Measurements from ENCODE around the gene CENPP. TPM values are rescaled to one million over a fixed set of nuclear protein-coding genes. Genes with fewer than 3 reads are reported as not detected.

Gene CENPP
- total RNA-seq, 2 donors from 2014 or later = 1.1 to 1.2 TPM

GRCh38 chr9:92520837-92521236 lies 195.1 kb downstream of the CENPP start:
- H3K9me3 ChIP-seq = no peaks in the 10 kb centered on the region
- H3K27me3 ChIP-seq = no peaks in the 10 kb centered on the region
- DNase-seq (ENCODE audit: low spot score) = no peak
- H3K4me1 ChIP-seq = no peaks in the 10 kb centered on the region
- no peak overlapping the region for H3K4me3 ChIP-seq
- no peaks in the 10 kb centered on the region for H3K36me3 ChIP-seq
- H3K27ac ChIP-seq = no peak overlapping the region
- TF ChIP-seq CTCF (IDR thresholded peaks at IDR 0.05) = no peak

GRCh38 chr9:92522983-92523970 lies 197.5 kb downstream of the CENPP start:
- H3K4me1 ChIP-seq = no peaks in the 10 kb centered on the region
- H3K4me3 ChIP-seq = no peak overlapping the region
- TF ChIP-seq CTCF (IDR thresholded peaks at IDR 0.05) = no peak
- DNase-seq (ENCODE audit: low spot score) = no peak
- H3K27me3 ChIP-seq = no peaks in the 10 kb centered on the region
- no peaks in the 10 kb centered on the region for H3K9me3 ChIP-seq
- H3K36me3 ChIP-seq = no peaks in the 10 kb centered on the region
- H3K27ac ChIP-seq = no peak overlapping the region

- DNase-seq (ENCODE audit: low spot score) = no peak
- no peaks in the 10 kb centered on the region for H3K9me3 ChIP-seq
- no peak overlapping the region for H3K27ac ChIP-seq
- no peaks in the 10 kb centered on the region for H3K27me3 ChIP-seq
- no peak for TF ChIP-seq CTCF (IDR thresholded peaks at IDR 0.05)
- no peaks in the 10 kb centered on the region for H3K36me3 ChIP-seq
- no peak overlapping the region for H3K4me3 ChIP-seq
- H3K4me1 ChIP-seq = no peaks in the 10 kb centered on the region
Measured at GRCh38 chr9:92524881-92525280, 199.1 kb downstream of the CENPP start.

GRCh38 chr9:92525306-92525705 lies 199.6 kb downstream of the CENPP start:
- H3K4me1 ChIP-seq = no peaks in the 10 kb centered on the region
- no peaks in the 10 kb centered on the region for H3K36me3 ChIP-seq
- no peak for DNase-seq (ENCODE audit: low spot score)
- no peaks in the 10 kb centered on the region for H3K27me3 ChIP-seq
- H3K9me3 ChIP-seq = peaks cover 0 to 1% of the 10 kb centered on the region in 2 donors
- H3K4me3 ChIP-seq = no peak overlapping the region
- TF ChIP-seq CTCF (IDR thresholded peaks at IDR 0.05) = no peak
- H3K27ac ChIP-seq = no peak overlapping the region

- no peaks in the 10 kb centered on the region for H3K4me1 ChIP-seq
- DNase-seq (ENCODE audit: low spot score) = no peak
- no peak overlapping the region for H3K4me3 ChIP-seq
- H3K36me3 ChIP-seq = no peaks in the 10 kb centered on the region
- no peak overlapping the region for H3K27ac ChIP-seq
- H3K9me3 ChIP-seq = peaks cover 0 to 18% of the 10 kb centered on the region in 2 donors
- no peak for TF ChIP-seq CTCF (IDR thresholded peaks at IDR 0.05)
- H3K27me3 ChIP-seq = no peaks in the 10 kb centered on the region
Measured at GRCh38 chr9:92527291-92527828, 201.6 kb downstream of the CENPP start.

Data from right atrium auricular region (tissue), 2 donors.